HEK293 (cell line): ENCODE measurements around the gene PSAT1.

Experiments
- CTCF ChIA-PET: fragments of 350-600 bp; formaldehyde crosslinking; extraction: SDS; loops from one replicate; lab custom pipeline; 2021; ENCODE audit warnings: antibody characterized with exemption; lab: Yijun Ruan, JAX
- POLR2A ChIA-PET: fragments of 300-600 bp; formaldehyde crosslinking; extraction: SDS; loops from one replicate; lab custom pipeline; 2020; ENCODE audit warnings: antibody characterized with exemption, inconsistent platforms; lab: Yijun Ruan, JAX
- H3K27ac ChIP-seq: fragments of 200-500 bp; sonication (Bioruptor generic); 2 replicates; pipeline ENCODE4 v1.5.1; 2014; ENCODE audit warnings: low read depth, low read length, control low read depth, inconsistent platforms; ENCODE audit errors: extremely low read depth
- H3K36me3 ChIP-seq, 2 experiments: fragments of 200-500 bp in 1 of 2; sonication (Bioruptor generic) in 1 of 2; 1 replicate in 1 of 2; 2 replicates in 1 of 2; pipeline ENCODE4 v1.5.1; 2014 to 2017; ENCODE audit warnings: inconsistent platforms in 2 of 2, low read length in 2 of 2; ENCODE audit not compliant: control insufficient read depth in 2 of 2, insufficient read depth in 1 of 2
- H3K4me1 ChIP-seq: fragments of 200-500 bp; sonication (Bioruptor generic); 2 replicates; pipeline ENCODE4 v1.5.1; 2014; ENCODE audit warnings: mild to moderate bottlenecking, low read length, inconsistent platforms; ENCODE audit not compliant: control insufficient read depth, insufficient read depth
- H3K4me3 ChIP-seq: 2 replicates; pipeline ENCODE4 v1.5.1; 2011; ENCODE audit warnings: low read depth, mild to moderate bottlenecking, control low read depth, low read length, moderate library complexity
- H3K9me3 ChIP-seq: fragments of 200-500 bp; sonication (Bioruptor generic); 2 replicates; pipeline ENCODE4 v1.5.1; 2014; ENCODE audit warnings: low read depth, low read length, inconsistent platforms; ENCODE audit not compliant: control insufficient read depth, insufficient read depth
- BCL11A ChIP-seq: fragments of 450-650 bp; formaldehyde crosslinking; IDR thresholded peaks from 2 replicates; pipeline ENCODE4 v1.5.1; 2016; ENCODE audit warnings: low read depth, missing biosample characterization, missing genetic modification characterization
- KLF8 ChIP-seq: fragments of 450-650 bp; formaldehyde crosslinking; IDR thresholded peaks from 2 replicates; pipeline ENCODE4 v1.5.1; 2016; ENCODE audit warnings: missing biosample characterization, missing genetic modification characterization
- MEIS1 ChIP-seq: sonication (generic); formaldehyde crosslinking; IDR thresholded peaks from 2 replicates; pipeline ENCODE4 v1.8.1; 2022; ENCODE audit warnings: missing genetic modification reagents, mild to moderate bottlenecking, borderline replicate concordance
- RBAK ChIP-seq: fragments of 450-650 bp; formaldehyde crosslinking; IDR thresholded peaks from 2 replicates; pipeline ENCODE4 v1.5.1; 2016; ENCODE audit warnings: missing biosample characterization, missing genetic modification characterization
- SP7 ChIP-seq: fragments of 450-650 bp; formaldehyde crosslinking; IDR thresholded peaks from 2 replicates; pipeline ENCODE4 v1.5.1; 2016; ENCODE audit warnings: missing biosample characterization, missing genetic modification characterization
- TCF7L2 ChIP-seq: IDR thresholded peaks from 2 replicates; pipeline ENCODE4 v1.6.1; 2011; ENCODE audit warnings: low read depth, mild to moderate bottlenecking, inconsistent platforms, low read length, moderate library complexity, borderline replicate concordance
- ZBTB20 ChIP-seq: fragments of 450-650 bp; formaldehyde crosslinking; IDR thresholded peaks from 2 replicates; pipeline ENCODE4 v1.5.1; 2016; ENCODE audit warnings: missing biosample characterization, missing genetic modification characterization
- ZBTB48 ChIP-seq: fragments of 450-650 bp; formaldehyde crosslinking; IDR thresholded peaks from 2 replicates; pipeline ENCODE4 v1.5.1; 2016; ENCODE audit warnings: missing biosample characterization, missing genetic modification characterization
- ZNF148 ChIP-seq: fragments of 450-650 bp; formaldehyde crosslinking; IDR thresholded peaks from 2 replicates; pipeline ENCODE4 v1.5.0; 2017; ENCODE audit warnings: missing biosample characterization, missing genetic modification characterization, borderline replicate concordance
- ZNF157 ChIP-seq: fragments of 450-650 bp; formaldehyde crosslinking; IDR thresholded peaks from 2 replicates; pipeline ENCODE4 v1.5.1; 2016; ENCODE audit warnings: missing biosample characterization, missing genetic modification characterization
- ZNF26 ChIP-seq: fragments of 450-650 bp; formaldehyde crosslinking; IDR thresholded peaks from 2 replicates; pipeline ENCODE4 v1.5.1; 2016; ENCODE audit warnings: missing biosample characterization, missing genetic modification characterization
- ZNF423 ChIP-seq: fragments of 450-650 bp; formaldehyde crosslinking; IDR thresholded peaks from 2 replicates; pipeline ENCODE4 v1.5.1; 2016; ENCODE audit warnings: missing biosample characterization, missing genetic modification characterization
- ZNF571 ChIP-seq: fragments of 450-650 bp; formaldehyde crosslinking; IDR thresholded peaks from 2 replicates; pipeline ENCODE4 v1.5.0; 2017; ENCODE audit warnings: missing biosample characterization, missing genetic modification characterization
- ZNF624 ChIP-seq: fragments of 450-650 bp; formaldehyde crosslinking; IDR thresholded peaks from 2 replicates; pipeline ENCODE4 v1.5.1; 2017; ENCODE audit warnings: missing biosample characterization, missing genetic modification characterization
- ZNF654 ChIP-seq: fragments of 450-650 bp; formaldehyde crosslinking; IDR thresholded peaks from 2 replicates; pipeline ENCODE4 v1.5.1; 2016; ENCODE audit warnings: low read depth, missing biosample characterization, missing genetic modification characterization
- ZNF843 ChIP-seq: fragments of 450-650 bp; formaldehyde crosslinking; IDR thresholded peaks from 2 replicates; pipeline ENCODE4 v1.5.1; 2016; ENCODE audit warnings: missing biosample characterization, missing genetic modification characterization
- ZSCAN16 ChIP-seq: fragments of 450-650 bp; formaldehyde crosslinking; IDR thresholded peaks from 2 replicates; pipeline ENCODE4 v1.5.1; 2016; ENCODE audit warnings: missing biosample characterization, missing genetic modification characterization
- ZXDB ChIP-seq: fragments of 450-650 bp; formaldehyde crosslinking; IDR thresholded peaks from 2 replicates; pipeline ENCODE4 v1.5.1; 2016; ENCODE audit warnings: missing biosample characterization, missing genetic modification characterization

The PSAT1 gene

DNA sequence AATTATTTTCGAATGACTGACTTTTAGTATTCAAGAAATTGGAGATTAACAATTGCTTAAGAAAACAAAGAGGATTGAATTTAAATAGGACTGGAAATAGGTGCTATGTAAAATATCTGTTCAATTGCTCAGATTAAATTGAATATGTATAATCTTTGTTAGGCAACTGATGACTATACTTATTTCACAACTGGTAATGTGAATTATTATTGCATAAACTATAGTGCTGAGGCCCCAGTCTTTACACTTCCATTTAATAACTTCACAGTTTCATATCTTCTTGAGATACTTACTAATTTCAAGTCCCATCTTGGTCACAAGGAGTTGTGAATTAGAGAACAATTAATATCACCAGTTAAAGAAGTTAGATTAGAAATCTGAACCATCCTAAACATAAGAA is 44.3 kb upstream of the PSAT1 start:
- Histone ChIP-seq H3K4me1 (no peaks in the 10 kb centered on the region), H3K4me3 (no peak overlapping the region), H3K27ac (no peak overlapping the region), H3K9me3 (no peaks in the 10 kb centered on the region), H3K36me3 (peaks cover 30 to 85% of the 10 kb centered on the region in 2 experiments)
- ChIA-PET POLR2A (no interaction called here), CTCF (interaction anchor here (1.6 kb wide), 1 partner anchor 13 kb away, joined by 6 read pairs; no protein-coding TSS in a partner anchor)
- TF ChIP-seq ZXDB (tag by site-specific recombination) (no peak), ZBTB20 (tag by site-specific recombination) (no peak), ZNF624 (no peak)

DNA sequence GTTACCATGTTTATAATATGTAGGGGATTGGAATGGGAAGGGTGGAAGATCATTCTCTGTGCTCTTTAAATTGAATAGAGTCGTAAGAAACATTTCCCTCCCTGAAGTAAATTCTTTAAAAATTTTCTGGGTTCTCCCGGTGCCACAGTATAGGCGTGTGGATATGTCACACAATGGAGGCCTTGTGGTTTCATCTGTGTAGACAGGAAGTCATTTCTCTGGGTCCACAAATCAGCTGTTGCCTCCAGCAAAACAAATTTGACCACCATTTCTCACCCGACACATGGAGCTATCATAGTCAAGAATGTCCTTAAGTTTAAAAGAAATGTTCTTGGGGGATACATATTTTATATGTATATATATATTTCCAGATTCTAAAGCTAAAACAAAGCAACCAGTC is 43.6 kb upstream of the PSAT1 start:
- POLR2A ChIA-PET: no interaction called here

GRCh38 chr9:78261403-78262001 is 35.4 kb upstream of the PSAT1 start:
- ChIA-PET POLR2A (no interaction called here), CTCF (interaction anchor here (0.7 to 3.5 kb wide), 7 partner anchors 9 to 163 kb away, joined by 3 to 16 read pairs (median 4); no protein-coding TSS in a partner anchor)
- H3K36me3 ChIP-seq: peaks cover 26 to 72% of the 10 kb centered on the region in 2 experiments
- H3K4me1 ChIP-seq: no peaks in the 10 kb centered on the region
- H3K27ac ChIP-seq: no peak overlapping the region
- TF ChIP-seq SP7 (tag by site-specific recombination) (no peak), ZNF654 (tag by site-specific recombination) (peak; percentile 50)
- H3K9me3 ChIP-seq: no peaks in the 10 kb centered on the region
- no peak overlapping the region for H3K4me3 ChIP-seq

More for the DNA sequence above, 43.6 kb upstream of the PSAT1 start:
- TF ChIP-seq KLF8: no peak
- no peak for TF ChIP-seq ZNF654 (tag by site-specific recombination)
- no peak for TF ChIP-seq ZNF157
- no peak for TF ChIP-seq TCF7L2
- TF ChIP-seq ZBTB48 (tag by site-specific recombination): no peak
- TF ChIP-seq ZNF26 (tag by site-specific recombination): no peak
- no peak for TF ChIP-seq BCL11A (tag by site-specific recombination)
- TF ChIP-seq ZNF148 (tag by site-specific recombination): no peak
- TF ChIP-seq MEIS1 (CRISPR knock-in tag): no peak
- no peak for TF ChIP-seq ZSCAN16
- no peak for TF ChIP-seq ZNF571 (tag by site-specific recombination)
- TF ChIP-seq ZNF843: no peak
- TF ChIP-seq ZNF423 (tag by site-specific recombination): no peak
- TF ChIP-seq ZBTB20 (tag by site-specific recombination): no peak
- no peak for TF ChIP-seq RBAK (tag by site-specific recombination)
- H3K4me1 ChIP-seq: no peaks in the 10 kb centered on the region
- no peaks in the 10 kb centered on the region for H3K9me3 ChIP-seq
- no peak overlapping the region for H3K27ac ChIP-seq
- peaks cover 28 to 85% of the 10 kb centered on the region in 2 experiments for H3K36me3 ChIP-seq
- no peak overlapping the region for H3K4me3 ChIP-seq
- CTCF ChIA-PET: interaction anchor here (1.6 kb wide), 1 partner anchor 14 kb away, joined by 6 read pairs; no protein-coding TSS in a partner anchor
